ENCODE results near the gene CCNY.

CCNY gene

DNA sequence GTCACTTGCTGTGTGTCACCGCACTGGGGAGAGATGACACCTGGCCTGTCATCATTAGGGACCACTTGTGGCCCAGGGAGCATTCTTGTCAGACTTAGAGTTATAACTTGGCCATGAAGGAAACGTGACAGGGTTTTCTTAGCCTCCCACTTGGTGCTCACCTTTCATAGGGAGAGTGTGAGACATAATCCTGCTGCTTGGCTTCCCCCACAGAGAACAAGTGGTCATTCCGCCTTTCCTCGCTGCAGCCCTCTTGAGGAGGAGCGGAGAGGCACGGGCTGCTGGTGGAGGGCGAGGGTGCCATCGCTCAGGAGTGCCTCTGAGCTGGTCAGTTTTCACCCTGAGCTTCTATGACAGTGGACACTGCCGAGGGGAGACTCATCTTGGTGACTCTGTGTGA, 143.8 kb downstream of the CCNY start:
- Histone ChIP-seq H3K23ac (ENCODE audit: low read depth, low read length, poor library complexity) (no peak overlapping the region), H4K8ac (ENCODE audit: low read depth, low read length) (no peak overlapping the region), H2AFZ (ENCODE audit: low read length) (no peak overlapping the region), H2BK5ac (ENCODE audit: low read length) (no peak overlapping the region), H3K9ac (ENCODE audit: low read depth, low read length, poor library complexity) (no peak overlapping the region), H3K18ac (ENCODE audit: low read length) (no peak overlapping the region), H2BK15ac (ENCODE audit: low read length) (no peak overlapping the region), H4K91ac (ENCODE audit: low read depth, low read length, poor library complexity) (no peak overlapping the region), H3K9me3 (replicated peaks in 1 of 2; ENCODE audit: control insufficient read depth in 2 of 2, insufficient read depth in 1 of 2, low read depth in 1 of 2, low read length in 2 of 2) (peaks cover 0 to 2% of the 10 kb centered on the region in 2 donors), H3K79me1 (ENCODE audit: low read depth, low read length) (peaks cover 5% of the 10 kb centered on the region), H3K14ac (ENCODE audit: low read length) (no peak overlapping the region), H3K27ac (replicated peaks; ENCODE audit: low read length) (no peak overlapping the region), H3K4me1 (ENCODE audit: control insufficient read depth in 2 of 2, insufficient read depth in 1 of 2, low read depth in 1 of 2, low read length in 2 of 2) (no peaks in the 10 kb centered on the region), H3K4ac (ENCODE audit: low read length) (no peak overlapping the region), H2BK12ac (ENCODE audit: low read length) (no peak overlapping the region), H2BK120ac (ENCODE audit: low read depth, low read length) (no peak overlapping the region), H3K36me3 (replicated peaks in 1 of 2; ENCODE audit: control insufficient read depth in 2 of 2, insufficient read depth in 2 of 2, low read length in 2 of 2) (peaks cover 0 to 16% of the 10 kb centered on the region in 2 donors), H2AK5ac (ENCODE audit: low read depth, low read length) (no peak overlapping the region), H3K27me3 (ENCODE audit: control insufficient read depth in 3 of 3, insufficient read depth in 3 of 3, low read depth in 1 of 3, low read length in 3 of 3) (no peaks in the 10 kb centered on the region), H3K4me2 (ENCODE audit: insufficient read depth, low read length, poor library complexity, severe bottlenecking) (no peak overlapping the region), H3K4me3 (ENCODE audit: low read length in 2 of 2) (no peak overlapping the region)
- no CpG with 5 or more reads among the region's 9 CpGs for WGBS, 2 donors (ENCODE audit: extremely low coverage in 2 of 2, insufficient read length in 2 of 2, insufficient replicate concordance in 1 of 2)
- DNase-seq (ENCODE audit: low spot score), result no peak

DNA sequence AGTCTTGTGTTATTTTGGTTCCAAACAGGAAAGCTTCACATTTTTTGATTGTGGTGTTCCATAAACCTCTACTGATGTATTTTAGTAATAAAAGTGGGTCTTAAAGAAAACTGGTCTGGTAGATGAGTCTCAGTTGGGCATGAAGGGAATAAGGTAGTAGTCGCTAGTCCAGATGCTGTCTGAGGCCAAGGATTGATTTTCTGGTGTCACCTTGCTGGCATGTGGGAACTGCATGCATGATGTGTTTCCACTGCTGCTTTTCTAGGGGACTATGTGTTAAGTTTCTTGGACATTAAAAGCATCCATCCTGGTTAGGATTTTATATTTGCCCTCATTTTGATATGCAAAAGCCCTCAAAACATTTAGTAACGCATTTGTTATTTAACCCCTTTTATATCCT, 145.1 kb downstream of the CCNY start:
- H3K18ac ChIP-seq (ENCODE audit: low read length), result no peak overlapping the region

DNA sequence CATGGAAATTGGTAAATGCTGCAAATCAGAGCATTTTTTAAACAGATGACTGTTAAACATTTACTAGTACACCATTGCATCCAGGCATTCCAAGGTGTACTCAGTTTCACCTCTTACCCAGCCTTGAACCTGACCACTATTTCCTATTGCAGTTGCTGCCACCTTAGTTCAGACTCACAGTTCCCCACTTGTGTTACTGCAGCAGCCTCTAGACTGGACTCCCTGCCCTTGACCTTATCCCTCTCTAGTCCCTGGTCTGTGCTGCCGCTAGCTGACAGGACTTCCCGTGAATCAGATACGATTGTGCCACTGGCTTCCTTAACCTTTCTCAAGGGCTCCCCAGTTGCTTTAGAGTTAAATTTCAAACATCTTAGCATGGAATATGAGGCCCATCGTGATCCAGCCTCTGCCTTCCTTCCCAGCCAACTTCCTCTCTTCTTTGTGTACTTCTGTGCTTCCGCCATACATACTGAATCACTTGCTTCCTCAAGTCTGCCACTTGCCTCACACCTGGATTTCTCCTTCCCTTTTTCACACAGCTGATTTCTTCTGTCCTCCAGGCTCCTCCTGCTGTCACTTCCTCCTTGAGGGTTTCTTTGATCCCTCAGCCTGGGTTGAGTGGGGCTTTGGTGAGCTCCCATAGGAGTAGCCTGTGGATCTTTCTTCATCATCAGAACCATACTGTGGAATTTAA, 150.1 kb downstream of the CCNY start:
- no peak overlapping the region for H2AFZ ChIP-seq (ENCODE audit: low read length)
- H2BK15ac ChIP-seq (ENCODE audit: low read length), result no peak overlapping the region
- H3K4me3 ChIP-seq (ENCODE audit: low read length in 2 of 2), result no peak overlapping the region
- no peak overlapping the region for H2BK120ac ChIP-seq (ENCODE audit: low read depth, low read length)
- no peak for DNase-seq (ENCODE audit: low spot score)
- H3K27ac ChIP-seq (replicated peaks; ENCODE audit: low read length), result no peak overlapping the region
- no peak overlapping the region for H2BK12ac ChIP-seq (ENCODE audit: low read length)
- no peak overlapping the region for H4K91ac ChIP-seq (ENCODE audit: low read depth, low read length, poor library complexity)
- no peaks in the 10 kb centered on the region for H3K27me3 ChIP-seq (ENCODE audit: control insufficient read depth in 3 of 3, insufficient read depth in 3 of 3, low read depth in 1 of 3, low read length in 3 of 3)
- no peak overlapping the region for H2BK5ac ChIP-seq (ENCODE audit: low read length)
- peaks cover 2 to 41% of the 10 kb centered on the region in 2 donors for H3K36me3 ChIP-seq (replicated peaks in 1 of 2; ENCODE audit: control insufficient read depth in 2 of 2, insufficient read depth in 2 of 2, low read length in 2 of 2)
- no peak overlapping the region for H3K4me2 ChIP-seq (ENCODE audit: insufficient read depth, low read length, poor library complexity, severe bottlenecking)
- WGBS, 2 donors (ENCODE audit: extremely low coverage in 2 of 2, insufficient read length in 2 of 2, insufficient replicate concordance in 1 of 2), result no CpG with 5 or more reads among the region's 5 CpGs
- H3K79me1 ChIP-seq (ENCODE audit: low read depth, low read length), result peaks cover 4% of the 10 kb centered on the region
- H3K14ac ChIP-seq (ENCODE audit: low read length), result no peak overlapping the region
- no peak overlapping the region for H3K23ac ChIP-seq (ENCODE audit: low read depth, low read length, poor library complexity)
- peaks cover 0 to 2% of the 10 kb centered on the region in 2 donors for H3K4me1 ChIP-seq (ENCODE audit: control insufficient read depth in 2 of 2, insufficient read depth in 1 of 2, low read depth in 1 of 2, low read length in 2 of 2)
- H2AK5ac ChIP-seq (ENCODE audit: low read depth, low read length), result no peak overlapping the region
- H3K9ac ChIP-seq (ENCODE audit: low read depth, low read length, poor library complexity), result no peak overlapping the region
- no peak overlapping the region for H3K18ac ChIP-seq (ENCODE audit: low read length)
- H3K9me3 ChIP-seq (replicated peaks in 1 of 2; ENCODE audit: control insufficient read depth in 2 of 2, insufficient read depth in 1 of 2, low read depth in 1 of 2, low read length in 2 of 2), result peaks cover 0 to 6% of the 10 kb centered on the region in 2 donors
- H3K4ac ChIP-seq (ENCODE audit: low read length), result no peak overlapping the region
- no peak overlapping the region for H4K8ac ChIP-seq (ENCODE audit: low read depth, low read length)

More for the DNA sequence above, 145.1 kb downstream of the CCNY start:
- Histone ChIP-seq H3K9ac (ENCODE audit: low read depth, low read length, poor library complexity) (no peak overlapping the region), H3K36me3 (replicated peaks in 1 of 2; ENCODE audit: control insufficient read depth in 2 of 2, insufficient read depth in 2 of 2, low read length in 2 of 2) (peaks cover 0 to 24% of the 10 kb centered on the region in 2 donors), H2BK12ac (ENCODE audit: low read length) (no peak overlapping the region), H4K91ac (ENCODE audit: low read depth, low read length, poor library complexity) (no peak overlapping the region), H2BK5ac (ENCODE audit: low read length) (no peak overlapping the region), H3K4me3 (ENCODE audit: low read length in 2 of 2) (no peak overlapping the region), H2AK5ac (ENCODE audit: low read depth, low read length) (no peak overlapping the region), H3K27me3 (ENCODE audit: control insufficient read depth in 3 of 3, insufficient read depth in 3 of 3, low read depth in 1 of 3, low read length in 3 of 3) (no peaks in the 10 kb centered on the region), H3K14ac (ENCODE audit: low read length) (no peak overlapping the region), H3K9me3 (replicated peaks in 1 of 2; ENCODE audit: control insufficient read depth in 2 of 2, insufficient read depth in 1 of 2, low read depth in 1 of 2, low read length in 2 of 2) (peaks cover 0 to 6% of the 10 kb centered on the region in 2 donors), H3K4ac (ENCODE audit: low read length) (no peak overlapping the region), H4K8ac (ENCODE audit: low read depth, low read length) (no peak overlapping the region), H2BK15ac (ENCODE audit: low read length) (no peak overlapping the region), H3K27ac (replicated peaks; ENCODE audit: low read length) (no peak overlapping the region), H3K79me1 (ENCODE audit: low read depth, low read length) (peaks cover 5% of the 10 kb centered on the region), H2BK120ac (ENCODE audit: low read depth, low read length) (no peak overlapping the region), H2AFZ (ENCODE audit: low read length) (no peak overlapping the region), H3K23ac (ENCODE audit: low read depth, low read length, poor library complexity) (no peak overlapping the region), H3K4me2 (ENCODE audit: insufficient read depth, low read length, poor library complexity, severe bottlenecking) (no peak overlapping the region), H3K4me1 (ENCODE audit: control insufficient read depth in 2 of 2, insufficient read depth in 1 of 2, low read depth in 1 of 2, low read length in 2 of 2) (no peaks in the 10 kb centered on the region)
- no peak for DNase-seq (ENCODE audit: low spot score)
- no CpG with 5 or more reads among the region's 2 CpGs for WGBS, 2 donors (ENCODE audit: extremely low coverage in 2 of 2, insufficient read length in 2 of 2, insufficient replicate concordance in 1 of 2)

DNA sequence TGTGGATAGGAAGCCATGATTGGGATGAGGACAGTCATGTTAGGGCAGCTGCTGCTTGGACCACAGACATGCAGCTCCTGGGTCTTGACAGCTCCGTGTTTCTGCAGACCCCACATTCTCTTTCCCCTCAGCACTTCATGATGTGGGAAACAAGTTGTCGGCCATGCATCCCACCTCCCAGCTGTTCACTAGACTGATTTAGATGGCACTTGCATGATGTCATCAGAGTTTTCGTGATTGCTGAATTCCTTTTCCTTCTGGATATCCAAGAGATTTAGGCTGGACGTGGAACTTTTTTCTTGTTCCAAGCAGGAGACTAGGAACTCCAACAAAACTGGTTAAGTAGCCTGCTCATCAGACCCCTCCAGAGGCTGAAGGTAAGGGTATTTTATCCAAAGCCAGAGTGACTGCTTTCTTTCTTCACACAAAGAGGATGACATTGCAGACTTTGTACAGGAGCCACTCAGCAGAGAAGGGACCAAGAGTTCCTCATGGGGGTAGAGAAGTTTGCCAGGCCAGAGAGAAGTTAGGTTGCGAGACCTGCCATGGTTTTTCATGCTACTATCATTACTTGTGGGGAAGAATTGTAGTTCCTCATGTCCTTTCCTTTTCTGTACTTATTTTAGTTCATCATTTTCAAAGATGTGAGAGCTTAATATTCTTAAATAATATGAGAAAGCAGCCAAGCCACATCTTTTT, 151.2 kb downstream of the CCNY start:
- Histone ChIP-seq H3K4me3 (ENCODE audit: low read length in 2 of 2) (no peak overlapping the region), H2BK5ac (ENCODE audit: low read length) (no peak overlapping the region), H3K14ac (ENCODE audit: low read length) (no peak overlapping the region)

More for the DNA sequence above, 151.2 kb downstream of the CCNY start:
- no peak for DNase-seq (ENCODE audit: low spot score)
- Histone ChIP-seq H4K8ac (ENCODE audit: low read depth, low read length) (no peak overlapping the region), H3K9me3 (replicated peaks in 1 of 2; ENCODE audit: control insufficient read depth in 2 of 2, insufficient read depth in 1 of 2, low read depth in 1 of 2, low read length in 2 of 2) (peaks cover 0 to 6% of the 10 kb centered on the region in 2 donors), H2BK120ac (ENCODE audit: low read depth, low read length) (no peak overlapping the region), H3K27ac (replicated peaks; ENCODE audit: low read length) (no peak overlapping the region), H3K18ac (ENCODE audit: low read length) (no peak overlapping the region), H3K9ac (ENCODE audit: low read depth, low read length, poor library complexity) (no peak overlapping the region), H3K4me2 (ENCODE audit: insufficient read depth, low read length, poor library complexity, severe bottlenecking) (no peak overlapping the region), H4K91ac (ENCODE audit: low read depth, low read length, poor library complexity) (no peak overlapping the region), H2AK5ac (ENCODE audit: low read depth, low read length) (no peak overlapping the region), H3K23ac (ENCODE audit: low read depth, low read length, poor library complexity) (no peak overlapping the region), H3K4ac (ENCODE audit: low read length) (no peak overlapping the region), H3K4me1 (ENCODE audit: control insufficient read depth in 2 of 2, insufficient read depth in 1 of 2, low read depth in 1 of 2, low read length in 2 of 2) (peaks cover 0 to 2% of the 10 kb centered on the region in 2 donors), H2AFZ (ENCODE audit: low read length) (no peak overlapping the region), H3K36me3 (replicated peaks in 1 of 2; ENCODE audit: control insufficient read depth in 2 of 2, insufficient read depth in 2 of 2, low read length in 2 of 2) (peaks cover 2 to 41% of the 10 kb centered on the region in 2 donors), H2BK15ac (ENCODE audit: low read length) (no peak overlapping the region), H3K27me3 (ENCODE audit: control insufficient read depth in 3 of 3, insufficient read depth in 3 of 3, low read depth in 1 of 3, low read length in 3 of 3) (no peaks in the 10 kb centered on the region), H2BK12ac (ENCODE audit: low read length) (no peak overlapping the region), H3K79me1 (ENCODE audit: low read depth, low read length) (peaks cover 4% of the 10 kb centered on the region)
- no CpG with 5 or more reads among the region's 5 CpGs for WGBS, 2 donors (ENCODE audit: extremely low coverage in 2 of 2, insufficient read length in 2 of 2, insufficient replicate concordance in 1 of 2)
